GM12878 (cell line): Measurements from ENCODE around the gene TTLL3. TPM values are rescaled to one million over a fixed set of nuclear protein-coding genes. Genes with fewer than 3 reads are reported as not detected.
"Not testable (repeated sequence)": the region's sequence is repeated elsewhere in the genome, so short reads cannot be mapped to it uniquely, and the experiment has no call there.

Experiments used
- ATAC-seq: fragments of 200-7000 bp; cut with Tn5 transposase; 3 replicates; pipeline ENCODE4 v1.9.1; 2020; ENCODE audit warnings: mild to moderate bottlenecking, moderate library complexity
- BruUV-seq: library from RNA; stranded (reverse); fragments of 400-500 nt; replicated peaks from 2 replicates; lab custom pipeline; 2021; lab: Mats Ljungman, UMichigan
- CTCF ChIA-PET: fragments of 300-600 bp; sonication (Branson Sonifier 250); formaldehyde crosslinking; extraction: SDS; loops from one replicate; lab custom pipeline; 2021; ENCODE audit warnings: inconsistent platforms; lab: Yijun Ruan, JAX
- POLR2A ChIA-PET: fragments of 350-600 bp; formaldehyde crosslinking; extraction: SDS; loops from one replicate; lab custom pipeline; 2021; ENCODE audit warnings: inconsistent platforms; lab: Charles Lee
- RAD21 ChIA-PET: fragments of 300-600 bp; sonication (Branson Sonifier 250); formaldehyde crosslinking; loops from one replicate; lab custom pipeline; 2023; ENCODE audit warnings: antibody characterized with exemption; ENCODE audit not compliant: unreplicated experiment; lab: Charles Lee
- SMC1A ChIA-PET: fragments of 300-600 bp; sonication (Branson Sonifier 250); formaldehyde crosslinking; loops from one replicate; lab custom pipeline; 2023; ENCODE audit not compliant: unreplicated experiment, uncharacterized antibody; lab: Charles Lee
- DNase-seq: peaks from one replicate; pipeline ENCODE4 v3.0.0-alpha.2; 2011; ENCODE audit warnings: low read depth, low spot score
- FAIRE-seq: peaks from 3 replicates; lab custom pipeline; 2011; peaks lifted over from hg19 to GRCh38; lab: Jason Lieb, UNC
- H2AFZ ChIP-seq: 2 replicates; pipeline ENCODE4 v1.6.0; 2011; ENCODE audit warnings: low read depth, low read length, control low read depth; ENCODE audit not compliant: control insufficient read depth
- H3K27ac ChIP-seq: 2 replicates; pipeline ENCODE4 v1.5.1; 2011; ENCODE audit warnings: control low read depth; ENCODE audit not compliant: control insufficient read depth, insufficient read depth
- H3K27me3 ChIP-seq, 2 experiments: replicated peaks in 1 of 2; 2 replicates each; pipeline versions ENCODE4 v1.6.0 to v1.6.1; 2011; ENCODE audit warnings: low read length in 1 of 2; ENCODE audit not compliant: control insufficient read depth in 2 of 2, insufficient read depth in 2 of 2
- H3K36me3 ChIP-seq, 2 experiments: 2 replicates each; pipeline ENCODE4 v1.5.1; 2011; ENCODE audit warnings: low read length in 1 of 2; ENCODE audit not compliant: control insufficient read depth in 2 of 2, insufficient read depth in 2 of 2
- H3K4me1 ChIP-seq: 2 replicates; pipeline ENCODE4 v1.6.1; 2011; ENCODE audit warnings: mild to moderate bottlenecking, low read length, moderate library complexity, mixed read lengths; ENCODE audit not compliant: control insufficient read depth, insufficient read depth
- H3K4me2 ChIP-seq: 2 replicates; pipeline ENCODE4 v1.6.0; 2011; ENCODE audit warnings: control low read depth; ENCODE audit not compliant: control insufficient read depth, insufficient read depth
- H3K4me3 ChIP-seq: fragments of 200-600 bp; sonication (generic); 2 replicates; pipeline ENCODE4 v1.5.1; 2016
- H3K79me2 ChIP-seq: 2 replicates; pipeline ENCODE4 v1.6.0; 2011; ENCODE audit warnings: low read length; ENCODE audit not compliant: control insufficient read depth, insufficient read depth
- H3K9ac ChIP-seq: 2 replicates; pipeline ENCODE4 v1.8.0; 2011; ENCODE audit warnings: low read length, control low read depth, mixed read lengths; ENCODE audit not compliant: control insufficient read depth, insufficient read depth
- H3K9me3 ChIP-seq: replicated peaks from 3 replicates; pipeline ENCODE4 v1.5.1; 2011; ENCODE audit warnings: mild to moderate bottlenecking, low read length; ENCODE audit not compliant: control insufficient read depth, insufficient read depth
- H4K20me1 ChIP-seq: 2 replicates; pipeline ENCODE4 v1.6.0; 2011; ENCODE audit not compliant: control insufficient read depth, insufficient read depth
- EP300 ChIP-seq, 2 experiments: fragments of 150-350 bp in 1 of 2; IDR thresholded peaks; 2 replicates each; pipeline ENCODE4 v1.6.1; 2011 to 2012; ENCODE audit warnings: low read depth in 2 of 2, low read length in 2 of 2, borderline replicate concordance in 1 of 2, improper control_type of control experiment in 1 of 2, inconsistent platforms in 1 of 2; ENCODE audit not compliant: control insufficient read depth in 1 of 2
- IKZF1 ChIP-seq: fragments of 450-650 bp; conservative IDR thresholded peaks from 2 replicates; pipeline ENCODE4 v1.6.1; 2017; ENCODE audit warnings: antibody characterized with exemption, mild to moderate bottlenecking
- WGBS: methylation state at CpG from one replicate; pipeline ENCODE4 v1.1.6; 2016; ENCODE audit warnings: low lambda C conversion rate; ENCODE audit not compliant: insufficient replicate concordance, insufficient coverage; ENCODE audit errors: missing lambda C conversion rate; 5-methylcytosine and 5-hydroxymethylcytosine counted together
- in situ Hi-C: fragments of 300-500 bp; cut with MboI; formaldehyde crosslinking; loops from 9 replicates; pipeline ENCODE4 v1.14.3; 2018; ENCODE audit warnings: mixed read lengths
- intact Hi-C: fragments of 100-400 bp; cut with micrococcal nuclease; formaldehyde crosslinking; loops from one replicate; pipeline ENCODE4 v1.14.2; 2022; ENCODE audit not compliant: unreplicated experiment
- polyA plus RNA-seq, 11 experiments: library from polyadenylated mRNA; depleted of rRNA in 4 of 11; unstranded in 6 of 11; stranded (reverse) in 5 of 11; fragments of >200 nt; fragmentation: Nextera tagmentation in 4 of 11; fragmentation: Illumina TruSeq in 1 of 11; extraction: Ambion mirVana in 4 of 11; extraction: Trizol in 1 of 11; gene quantifications; 1 replicate in 1 of 11; 2 replicates in 10 of 11; pipeline versions ENCODE4 v1.2.1 to v1.2.3, GENCODE V29; 2011 to 2016; ENCODE audit warnings: inconsistent platforms in 2 of 11, missing spikeins in 2 of 11, low read depth in 1 of 11
- total RNA-seq, 4 experiments: library from RNA; depleted of rRNA in 3 of 4; stranded (reverse); fragments of >200 nt in 3 of 4; fragmentation: Illumina TruSeq in 1 of 4; extraction: Trizol in 1 of 4; gene quantifications; 2 replicates each; pipeline versions ENCODE4 v1.2.1 to v1.2.3, GENCODE V29; 2013 to 2021
- TF ChIP-seq, protein P1 (sequence below): IDR thresholded peaks from 2 replicates; pipeline ENCODE4 v1.6.1; 2011; ENCODE audit warnings: borderline replicate concordance, low read depth, mild to moderate bottlenecking, moderate library complexity, mixed read lengths, low read length; ENCODE audit not compliant: insufficient read depth; ENCODE audit errors: extremely low read length

TTLL3 gene
- total and polyA plus RNA-seq, 10 of the 15 experiments (the other 5 are each of a cell fraction or from before 2014, with no cell fraction given), result 4.2 to 51.3 (median 18.9) TPM

DNA sequence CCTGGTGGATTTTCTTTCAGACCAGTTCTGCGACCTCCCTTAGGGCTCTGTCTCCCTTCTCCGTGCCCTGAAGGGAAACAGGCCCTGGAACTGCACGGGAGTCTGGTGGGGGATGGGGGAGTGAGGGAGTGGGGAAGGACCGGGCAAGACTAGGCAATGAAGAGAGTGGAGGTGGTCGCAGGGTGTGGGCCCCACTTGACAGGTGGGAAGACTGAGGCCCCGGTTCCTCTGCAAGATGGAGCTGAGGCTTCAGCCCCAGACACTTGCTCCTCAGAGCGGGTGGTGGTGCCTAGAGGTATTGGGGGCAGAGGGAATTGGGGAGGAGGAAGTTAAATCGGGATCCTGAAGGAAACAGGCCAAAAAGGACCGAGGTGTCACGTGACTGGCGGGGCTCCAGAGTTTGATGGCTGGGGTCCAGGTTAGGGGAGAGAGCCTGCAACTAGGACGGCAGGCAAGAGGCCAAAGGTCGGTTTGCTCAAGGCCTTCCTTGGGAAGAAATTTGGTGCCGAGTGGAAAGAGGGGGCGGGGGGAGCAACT lies 39.7 kb upstream of the TTLL3 start:
- Histone ChIP-seq H3K36me3 (no peaks in the 10 kb centered on the region), H4K20me1 (no peaks in the 10 kb centered on the region), H3K9me3 (no peaks in the 10 kb centered on the region), H3K27ac (no peak overlapping the region), H3K4me3 (0 out of 2 replicates have a peak overlapping the region, but pooled peaks have one; percentile 1), H3K4me1 (no peaks in the 10 kb centered on the region; the same call in 1 of the 2 replicates), H3K9ac (no peak overlapping the region), H3K4me2 (peak overlapping the region; percentile 68; the same call in 1 of the 2 replicates), H3K79me2 (no peaks in the 10 kb centered on the region), H2AFZ (peak overlapping the region; percentile 72; the same call in 1 of the 2 replicates), H3K27me3 (peaks cover 0 to 2% of the 10 kb centered on the region in 2 experiments; a peak in 3 of 4 replicates)
- in situ Hi-C loops, result no loop called here
- TF ChIP-seq EP300 (IDR thresholded peaks at IDR 0.05; ENCODE audit: borderline replicate concordance in 1 of 2, control insufficient read depth in 1 of 2, low read depth in 2 of 2, low read length in 2 of 2) (no peak), IKZF1 (no peak)
- TF ChIP-seq, protein P1, sequence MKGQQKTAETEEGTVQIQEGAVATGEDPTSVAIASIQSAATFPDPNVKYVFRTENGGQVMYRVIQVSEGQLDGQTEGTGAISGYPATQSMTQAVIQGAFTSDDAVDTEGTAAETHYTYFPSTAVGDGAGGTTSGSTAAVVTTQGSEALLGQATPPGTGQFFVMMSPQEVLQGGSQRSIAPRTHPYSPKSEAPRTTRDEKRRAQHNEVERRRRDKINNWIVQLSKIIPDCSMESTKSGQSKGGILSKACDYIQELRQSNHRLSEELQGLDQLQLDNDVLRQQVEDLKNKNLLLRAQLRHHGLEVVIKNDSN, result peak; percentile 67
- WGBS, result 61% methylated on average over 15 of the region's 15 CpGs
- POLR2A ChIA-PET, result interaction anchor here (1.1 kb wide), 1 partner anchor 13 kb away, joined by 5 read pairs; no protein-coding TSS in a partner anchor
- CTCF ChIA-PET, result no interaction called here
- no TSS peak for BruUV-seq
- RAD21 ChIA-PET, result interaction anchor here (1.2 kb wide), 1 partner anchor 31 kb away, joined by 3 read pairs; no protein-coding TSS in a partner anchor
- DNase-seq, result no peak
- SMC1A ChIA-PET, result interaction anchor here (0.9 to 1.2 kb wide), 2 partner anchors 22 to 25 kb away, joined by 3 read pairs; partner anchors contain the start of genes ARPC4 and TADA3
- FAIRE-seq, result no peak
- intact Hi-C loops, result no loop called here
- no peak; the same call in 2 of the 3 replicates for ATAC-seq

DNA sequence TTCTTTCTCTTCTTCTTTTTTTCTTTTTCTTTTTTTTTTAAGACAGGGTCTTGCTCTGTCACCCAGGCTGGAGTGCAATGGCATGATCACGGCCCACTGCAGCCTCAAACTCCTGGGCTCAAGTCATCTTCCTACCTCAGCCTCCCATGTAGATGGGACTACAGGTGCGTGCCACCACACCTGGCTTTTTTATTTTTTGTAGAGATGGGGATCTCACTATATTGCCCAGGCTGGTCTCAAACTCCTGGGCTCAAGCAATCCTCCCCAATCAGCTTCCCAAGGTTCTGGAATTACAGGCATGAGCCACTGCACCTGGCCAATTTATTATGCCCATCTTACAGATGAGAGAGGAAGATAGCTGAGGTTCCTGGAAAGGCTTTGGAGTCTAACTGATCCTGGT lies 39.1 kb upstream of the TTLL3 start:
- not testable (repeated sequence) for FAIRE-seq

More for the DNA sequence above, 39.1 kb upstream of the TTLL3 start:
- 96% methylated on average over 2 of the region's 2 CpGs for WGBS
- H3K4me1 ChIP-seq, H3K9ac ChIP-seq, H4K20me1 ChIP-seq, RAD21 ChIA-PET, H3K79me2 ChIP-seq, ATAC-seq, H3K27ac ChIP-seq, intact Hi-C loops, in situ Hi-C loops, BruUV-seq, H3K4me3 ChIP-seq, H3K27me3 ChIP-seq, H3K9me3 ChIP-seq, DNase-seq, H3K4me2 ChIP-seq, H2AFZ ChIP-seq, H3K36me3 ChIP-seq: not testable (repeated sequence)
- POLR2A ChIA-PET, result interaction anchor here (0.5 to 1.0 kb wide), 3 partner anchors 11 to 27 kb away, joined by 3 to 6 read pairs (median 4); no protein-coding TSS in a partner anchor
- SMC1A ChIA-PET, result interaction anchor here (0.8 to 1.2 kb wide), 3 partner anchors 22 to 25 kb away, joined by 3 read pairs; partner anchors contain the start of genes ARPC4 and TADA3
- CTCF ChIA-PET, result interaction anchor here (0.7 to 1.4 kb wide), 2 partner anchors 10 to 1890 kb away, joined by 3 read pairs; no protein-coding TSS in a partner anchor
